Measurements from ENCODE around the gene SLC17A3. TPM values are rescaled to one million over a fixed set of nuclear protein-coding genes. Genes with fewer than 3 reads are reported as not detected.
A peak's percentile ranks its signal among the peaks of the same experiment; 100 is the strongest.

Gene SLC17A3
- total and polyA plus RNA-seq, 8 donors: 0.02 TPM; not detected in 7

DNA sequence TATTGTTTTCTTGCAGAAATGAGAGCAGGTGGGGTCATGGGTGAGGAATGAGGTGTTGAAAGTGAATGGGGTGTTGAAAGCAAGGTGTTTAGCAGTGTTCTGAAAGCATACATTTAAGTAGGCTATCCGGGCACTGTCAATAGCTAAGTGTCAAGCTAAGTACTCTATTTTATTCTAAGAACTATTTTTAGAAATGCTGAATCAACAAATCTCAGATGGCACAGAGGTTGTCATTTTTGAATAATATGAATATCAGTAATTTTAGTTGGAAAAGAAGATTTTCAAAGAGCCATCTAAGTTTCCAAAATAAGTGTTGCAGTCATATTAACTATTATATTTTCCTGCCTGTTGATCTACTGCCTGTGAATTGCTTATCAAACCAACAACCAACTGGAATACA is 21.7 kb upstream of the SLC17A3 start:
- no peak for TF ChIP-seq CTCF (IDR thresholded peaks at IDR 0.05)
- Histone ChIP-seq H3K27me3 (no peaks in the 10 kb centered on the region), H3K4me1 (peaks cover 8 to 12% (median 11%) of the 10 kb centered on the region in 3 donors), H3K4me3 (no peak overlapping the region), H3K36me3 (no peaks in the 10 kb centered on the region), H3K9me3 (no peaks in the 10 kb centered on the region), H3K27ac (no peak overlapping the region)
- FAIRE-seq (no peak), DNase-seq (no peak), ATAC-seq (no peak)
- intact Hi-C loops (cut with DNase I): no loop called here
- 78 to 100% methylated on average over 1 of the region's 1 CpG for WGBS, 2 donors

DNA sequence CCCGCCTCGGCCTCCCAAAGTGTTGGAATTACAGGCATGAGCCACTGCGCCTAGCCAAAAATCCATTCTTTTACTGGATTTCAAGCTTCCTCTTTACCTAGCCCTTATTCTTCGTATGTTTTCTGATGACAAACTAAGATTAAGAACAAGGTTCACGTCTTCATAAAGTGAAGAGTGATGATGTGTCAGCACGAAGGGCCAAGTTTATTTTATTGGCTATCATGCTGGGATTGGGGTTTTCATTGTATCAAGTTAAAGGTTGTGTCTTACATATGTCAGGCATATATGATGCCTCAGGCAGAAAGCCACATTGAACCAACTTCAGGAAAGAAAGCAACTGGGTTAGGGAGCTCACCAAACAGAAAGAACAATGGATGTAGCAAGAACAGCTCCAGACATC is 19.7 kb upstream of the SLC17A3 start:
- intact Hi-C loops (cut with DNase I): no loop called here

DNA sequence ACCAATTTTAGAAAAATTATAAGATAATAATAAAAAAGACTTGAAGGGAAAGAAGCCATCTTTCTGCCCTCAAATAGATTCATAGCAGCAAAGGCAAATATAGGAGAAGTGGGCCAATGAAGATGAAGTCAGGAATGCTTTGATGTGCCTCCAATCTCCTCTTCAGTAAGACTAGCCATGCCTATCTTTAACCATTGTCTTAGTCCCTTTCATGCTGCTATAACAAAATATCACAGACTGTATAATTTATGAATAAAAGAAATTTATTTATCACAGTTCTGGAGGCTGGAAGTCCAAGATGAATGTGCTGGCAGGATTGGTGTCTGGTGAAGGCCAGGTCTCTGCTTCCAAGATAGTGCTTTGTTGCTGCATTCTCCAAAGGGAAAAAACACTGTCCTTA is 18.8 kb upstream of the SLC17A3 start:
- no peak for TF ChIP-seq CTCF (IDR thresholded peaks at IDR 0.05)
- DNase-seq (no peak), FAIRE-seq (no peak), ATAC-seq (no peak)
- intact Hi-C loops (cut with DNase I): no loop called here
- Histone ChIP-seq H3K9me3 (no peaks in the 10 kb centered on the region), H3K4me1 (no peaks in the 10 kb centered on the region), H3K36me3 (no peaks in the 10 kb centered on the region), H3K4me3 (no peak overlapping the region), H3K27ac (no peak overlapping the region), H3K27me3 (no peaks in the 10 kb centered on the region)

More for the DNA sequence above, 19.7 kb upstream of the SLC17A3 start:
- no peak for DNase-seq
- Histone ChIP-seq H3K27ac (no peak overlapping the region), H3K9me3 (no peaks in the 10 kb centered on the region), H3K4me1 (no peaks in the 10 kb centered on the region), H3K36me3 (no peaks in the 10 kb centered on the region), H3K27me3 (no peaks in the 10 kb centered on the region), H3K4me3 (no peak overlapping the region)
- no peak for ATAC-seq
- TF ChIP-seq CTCF (IDR thresholded peaks at IDR 0.05): no peak
- WGBS, 2 donors: 80 to 86% methylated on average over 6 of the region's 6 CpGs
- FAIRE-seq: no peak

GRCh38 chr6:25889877-25890853 is 16.1 kb upstream of the SLC17A3 start:
- Histone ChIP-seq H3K4me3 (no peak overlapping the region), H3K4me1 (no peaks in the 10 kb centered on the region), H3K36me3 (no peaks in the 10 kb centered on the region), H3K27me3 (no peaks in the 10 kb centered on the region), H3K27ac (no peak overlapping the region), H3K9me3 (no peaks in the 10 kb centered on the region)
- ATAC-seq: peak; percentile 61 to 89 (median 88)
- intact Hi-C loops (cut with DNase I): no loop called here
- WGBS, 2 donors: 66 to 67% methylated on average over 5 of the region's 5 CpGs
- TF ChIP-seq CTCF (IDR thresholded peaks at IDR 0.05): peak in 2 of 4 donors; percentile 23 to 31
- no peak for FAIRE-seq
- DNase-seq: peak in 1 of 6 donors; percentile 32

DNA sequence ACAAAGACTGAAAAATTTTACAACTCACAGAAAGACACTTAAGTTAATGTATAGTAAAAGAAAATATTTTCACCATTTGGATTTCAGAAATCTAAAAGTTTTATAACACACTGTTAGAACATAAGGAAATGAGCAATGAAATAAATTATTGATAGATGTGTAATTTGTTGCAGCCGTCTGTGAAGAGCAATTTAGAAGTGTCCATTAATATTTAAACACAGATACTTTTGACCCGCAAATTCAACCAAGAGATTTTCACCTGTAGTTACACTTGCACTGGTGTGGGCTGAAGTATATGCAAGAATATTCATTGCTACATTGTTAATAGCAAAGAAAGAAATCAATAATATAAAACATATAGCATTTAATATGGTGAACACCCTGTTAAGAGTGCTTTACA is 14.6 kb upstream of the SLC17A3 start:
- Histone ChIP-seq H3K9me3 (no peaks in the 10 kb centered on the region), H3K4me1 (no peaks in the 10 kb centered on the region), H3K27ac (no peak overlapping the region), H3K4me3 (no peak overlapping the region), H3K27me3 (no peaks in the 10 kb centered on the region), H3K36me3 (no peaks in the 10 kb centered on the region)
- TF ChIP-seq CTCF (IDR thresholded peaks at IDR 0.05): no peak
- ATAC-seq: no peak
- WGBS, 2 donors: 43 to 48% methylated on average over 2 of the region's 2 CpGs
- no peak for DNase-seq
- intact Hi-C loops (cut with DNase I): no loop called here
- no peak for FAIRE-seq
